Gastroesophageal sphincter (tissue), 4 donors: ENCODE results near the gene MYLK4. TPM values are rescaled to one million over a fixed set of nuclear protein-coding genes. Genes with fewer than 3 reads are reported as not detected.

ENCODE experiments used
- ATAC-seq: fragments of 150-250 bp; one replicate; pipeline ENCODE4 v1.9.1; 2016; ENCODE audit warnings: mild to moderate bottlenecking, moderate library complexity
- H3K27ac ChIP-seq, 4 donors: fragments of 200-600 bp; sonication (generic) in 3 of 4; 1 replicate in 3 of 4; 2 replicates in 1 of 4; pipeline ENCODE4 v1.5.1; 2016 to 2019
- H3K27me3 ChIP-seq: fragments of 200-600 bp; sonication (generic); one replicate; pipeline ENCODE4 v1.5.1; 2019
- H3K36me3 ChIP-seq, 2 donors: fragments of 200-600 bp; sonication (generic); one replicate each; pipeline ENCODE4 v1.5.1; 2019; ENCODE audit warnings: control low read depth in 1 of 2
- H3K4me1 ChIP-seq, 3 donors: fragments of 200-600 bp; sonication (generic); 1 replicate in 2 of 3; 2 replicates in 1 of 3; pipeline ENCODE4 v1.5.1; 2016 to 2019; ENCODE audit warnings: control low read depth in 2 of 3
- H3K4me3 ChIP-seq, 2 donors: fragments of 200-600 bp; sonication (generic); one replicate each; pipeline ENCODE4 v1.5.1; 2019; ENCODE audit warnings: mild to moderate bottlenecking in 1 of 2, moderate library complexity in 1 of 2
- H3K9me3 ChIP-seq, 3 donors: fragments of 200-600 bp; sonication (generic); one replicate each; pipeline ENCODE4 v1.5.1; 2017 to 2019; ENCODE audit warnings: control low read depth in 2 of 3
- CTCF ChIP-seq, 4 experiments: fragments of 200-600 bp in 2 of 4; fragments of 450-650 bp in 2 of 4; sonication (generic) in 1 of 4; IDR thresholded peaks; one replicate each; pipeline ENCODE4 v1.5.1; 2017 to 2019; ENCODE audit warnings: antibody characterized with exemption in 4 of 4, mild to moderate bottlenecking in 2 of 4, moderate library complexity in 2 of 4
- EP300 ChIP-seq: sonication (generic); formaldehyde crosslinking; IDR thresholded peaks from one replicate; pipeline ENCODE4 v1.6.1; 2017; ENCODE audit warnings: antibody characterized with exemption, mild to moderate bottlenecking
- POLR2A ChIP-seq, 2 donors: fragments of 450-650 bp; IDR thresholded peaks; one replicate each; pipeline ENCODE4 v1.6.1; 2017; ENCODE audit warnings: antibody characterized with exemption in 2 of 2, mild to moderate bottlenecking in 2 of 2, moderate library complexity in 1 of 2
- POLR2AphosphoS5 ChIP-seq: sonication (generic); formaldehyde crosslinking; IDR thresholded peaks from one replicate; pipeline ENCODE4 v1.6.1; 2017; ENCODE audit warnings: antibody characterized with exemption
- WGBS, 2 donors: methylation state at CpG; one replicate each; pipeline ENCODE4 v1.1.5; 2018; ENCODE audit warnings: low coverage in 1 of 2; 5-methylcytosine and 5-hydroxymethylcytosine counted together
- total RNA-seq, 4 donors: library from RNA; depleted of rRNA; stranded (reverse); fragments of >200 nt; gene quantifications; one replicate each; pipeline ENCODE4 v1.1.0, GENCODE V29; 2016

MYLK4 gene
- total RNA-seq, 4 donors from 2014 or later = 0.31 to 1.2 (median 0.56) TPM

DNA sequence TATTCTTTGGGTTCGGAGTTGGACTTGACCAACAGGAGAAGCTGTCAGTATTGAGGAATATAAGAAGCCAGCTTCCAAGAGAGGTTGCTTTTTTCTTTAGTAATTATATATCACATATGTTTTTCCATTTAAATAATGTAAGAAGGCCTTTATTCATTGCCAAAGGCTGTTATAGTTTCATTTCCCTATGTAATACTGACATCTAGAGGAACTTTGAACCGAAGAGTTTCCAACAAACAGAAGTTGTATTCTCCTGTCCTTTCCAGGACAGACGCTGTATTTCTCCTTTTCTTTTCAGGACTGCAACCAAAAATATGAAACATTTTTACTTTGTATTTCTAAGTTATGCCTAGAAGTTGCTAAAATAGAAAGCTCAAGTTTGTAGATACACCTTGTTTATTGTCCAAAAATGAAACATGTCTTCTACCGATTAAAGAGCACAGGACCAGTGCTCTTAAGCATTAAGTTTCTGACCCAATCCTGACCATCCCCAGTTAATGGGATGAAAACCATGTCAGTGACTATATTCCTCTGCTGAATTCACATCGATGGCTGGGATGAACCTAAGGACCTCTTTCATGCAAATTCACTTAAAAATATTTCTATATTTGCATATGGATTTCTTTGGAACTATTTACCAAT lies 55.1 kb downstream of the MYLK4 start:
- 45 to 52% methylated on average over 5 of the region's 5 CpGs for WGBS, 2 donors
- no peak for TF ChIP-seq POLR2A (IDR thresholded peaks at IDR 0.05)
- peak in 2 of 4 experiments; percentile 24 to 45 for TF ChIP-seq CTCF (IDR thresholded peaks at IDR 0.05)
- no peak overlapping the region for H3K4me3 ChIP-seq
- no peaks in the 10 kb centered on the region for H3K36me3 ChIP-seq
- no peaks in the 10 kb centered on the region for H3K27me3 ChIP-seq
- H3K27ac ChIP-seq = no peak overlapping the region
- H3K9me3 ChIP-seq = no peaks in the 10 kb centered on the region
- no peak for ATAC-seq
- H3K4me1 ChIP-seq = no peaks in the 10 kb centered on the region

DNA sequence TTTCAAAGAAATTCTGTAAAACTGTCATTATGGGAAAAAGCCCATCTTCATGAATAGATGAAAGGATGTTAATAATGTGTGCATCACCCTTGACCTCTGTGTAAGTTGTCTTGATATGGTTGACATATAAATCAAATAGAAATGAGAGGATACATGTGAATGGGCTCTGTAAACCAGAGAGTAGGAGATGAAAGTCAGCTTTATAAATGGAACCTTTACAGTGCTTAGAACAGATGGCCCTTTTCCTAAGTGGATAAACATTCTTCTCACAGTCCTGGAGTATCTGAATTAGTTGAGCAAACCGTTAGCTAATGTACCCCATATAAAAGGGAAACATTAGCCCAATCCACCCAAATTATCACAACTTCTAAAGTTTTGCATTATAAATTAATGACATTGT lies 57.5 kb downstream of the MYLK4 start:
- no peaks in the 10 kb centered on the region for H3K9me3 ChIP-seq
- 59 to 71% methylated on average over 1 of the region's 1 CpG for WGBS, 2 donors

DNA sequence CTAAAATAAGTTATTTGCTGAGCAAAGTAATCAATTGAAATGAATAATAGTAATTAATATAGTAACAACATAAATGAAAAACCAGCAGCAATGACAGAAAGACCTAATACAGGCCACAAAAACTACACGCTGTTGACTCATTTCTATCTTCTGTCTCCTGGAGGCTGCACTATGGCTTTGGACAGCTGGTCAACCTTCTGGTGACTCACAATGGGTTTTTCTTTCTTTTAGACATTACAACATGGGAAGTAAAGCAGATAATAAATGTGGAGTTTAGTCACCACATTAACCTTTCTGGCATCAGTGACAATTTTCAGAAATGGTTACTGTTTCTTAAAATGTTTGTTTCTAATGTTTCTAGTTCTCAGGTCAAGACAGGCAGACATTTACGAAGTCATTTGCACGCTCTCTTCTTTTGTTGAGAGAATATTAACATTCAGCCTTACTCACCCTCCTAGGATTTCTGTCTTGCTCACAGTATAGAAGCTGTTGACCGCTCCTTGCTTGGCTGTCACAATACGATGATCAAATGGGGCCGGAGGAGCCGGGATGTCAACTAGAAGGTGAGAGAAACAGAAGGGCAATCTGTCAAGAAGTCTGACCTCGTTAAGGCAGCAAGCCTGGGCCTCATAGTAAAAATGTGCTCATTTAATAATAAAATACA lies 62.2 kb downstream of the MYLK4 start:
- H3K27ac ChIP-seq = no peak overlapping the region
- 87% methylated on average over 7 to 8 of the region's 8 CpGs for WGBS, 2 donors
- no peaks in the 10 kb centered on the region for H3K9me3 ChIP-seq
- ATAC-seq = no peak
- H3K4me1 ChIP-seq = no peaks in the 10 kb centered on the region
- no peak overlapping the region for H3K4me3 ChIP-seq
- no peaks in the 10 kb centered on the region for H3K36me3 ChIP-seq
- TF ChIP-seq EP300 (no peak), CTCF (IDR thresholded peaks at IDR 0.05) (no peak), POLR2A (IDR thresholded peaks at IDR 0.05) (no peak), POLR2AphosphoS5 (no peak)
- no peaks in the 10 kb centered on the region for H3K27me3 ChIP-seq

More for the DNA sequence above, 57.5 kb downstream of the MYLK4 start:
- ATAC-seq = no peak
- Histone ChIP-seq H3K27me3 (no peaks in the 10 kb centered on the region), H3K27ac (no peak overlapping the region), H3K4me1 (no peaks in the 10 kb centered on the region), H3K36me3 (no peaks in the 10 kb centered on the region), H3K4me3 (no peak overlapping the region)
- no peak for TF ChIP-seq EP300
- no peak for TF ChIP-seq POLR2AphosphoS5
- TF ChIP-seq POLR2A (IDR thresholded peaks at IDR 0.05) = no peak
- no peak for TF ChIP-seq CTCF (IDR thresholded peaks at IDR 0.05)

DNA sequence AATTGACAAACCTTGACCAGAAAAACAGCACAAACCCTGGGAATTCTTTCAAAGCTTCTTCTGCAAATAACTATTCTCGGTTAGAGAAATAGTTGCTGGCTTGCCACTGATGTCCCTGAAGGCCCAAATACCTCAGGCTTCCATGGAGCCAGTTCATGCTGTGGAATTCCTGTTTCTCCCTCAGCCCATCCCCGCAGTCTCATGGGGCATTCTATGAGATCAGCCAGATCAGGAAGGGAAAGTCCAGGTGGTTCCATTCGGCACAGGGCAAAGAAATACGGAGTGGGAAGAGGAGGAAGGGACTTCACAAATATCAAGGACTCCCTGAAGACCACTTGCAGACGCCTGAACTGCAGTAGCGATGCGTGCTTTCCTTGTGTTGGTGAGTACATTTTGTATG lies 63.3 kb downstream of the MYLK4 start:
- Histone ChIP-seq H3K4me1 (no peaks in the 10 kb centered on the region), H3K4me3 (no peak overlapping the region), H3K36me3 (no peaks in the 10 kb centered on the region), H3K9me3 (no peaks in the 10 kb centered on the region), H3K27ac (no peak overlapping the region), H3K27me3 (no peaks in the 10 kb centered on the region)
- WGBS, 2 donors = 67 to 89% methylated on average over 1 to 7 of the region's 7 CpGs
- TF ChIP-seq CTCF (IDR thresholded peaks at IDR 0.05) = no peak
- TF ChIP-seq POLR2AphosphoS5 = no peak
- TF ChIP-seq POLR2A (IDR thresholded peaks at IDR 0.05) = no peak
- no peak for TF ChIP-seq EP300
- ATAC-seq = no peak

DNA sequence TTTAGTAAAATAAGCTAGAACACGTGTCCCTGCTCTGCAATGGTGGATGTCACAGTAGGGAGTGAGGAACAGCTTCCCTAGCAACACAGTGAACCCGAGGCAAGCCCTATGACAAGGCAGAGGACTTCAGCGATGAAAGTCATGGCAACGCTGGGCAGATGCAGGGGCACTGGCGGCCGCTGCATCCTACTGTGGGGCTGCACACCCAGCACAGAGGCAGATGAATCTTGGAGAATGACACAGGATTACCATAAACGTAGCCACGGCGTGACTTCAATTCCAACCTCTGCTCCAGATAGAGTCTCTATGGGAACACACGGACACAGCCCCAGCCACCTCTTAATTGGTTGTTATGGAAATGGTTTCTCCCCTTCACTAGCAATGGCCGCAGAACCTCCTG lies 64.2 kb downstream of the MYLK4 start:
- Histone ChIP-seq H3K36me3 (no peaks in the 10 kb centered on the region), H3K4me3 (no peak overlapping the region), H3K4me1 (no peaks in the 10 kb centered on the region), H3K27ac (no peak overlapping the region), H3K9me3 (no peaks in the 10 kb centered on the region), H3K27me3 (no peaks in the 10 kb centered on the region)
- ATAC-seq = no peak
- 90% methylated on average over 9 of the region's 11 CpGs; no CpG with 5 or more reads in 1 of the 2 donors for WGBS, 2 donors
- no peak for TF ChIP-seq POLR2A (IDR thresholded peaks at IDR 0.05)
- no peak for TF ChIP-seq POLR2AphosphoS5
- TF ChIP-seq CTCF (IDR thresholded peaks at IDR 0.05) = no peak
- no peak for TF ChIP-seq EP300
